Measurements from ENCODE around the gene CELF1.
"Not testable (repeated sequence)": the region's sequence is repeated elsewhere in the genome, so short reads cannot be mapped to it uniquely, and the experiment has no call there.

Gene CELF1

GRCh38 chr11:47573321-47573720, 20.4 kb upstream of the CELF1 start:
- no peak for DNase-seq (ENCODE audit: low read depth)

- no peak for DNase-seq (ENCODE audit: low read depth)
Measured at GRCh38 chr11:47572715-47573255, 19.9 kb upstream of the CELF1 start.

- no peak for DNase-seq (ENCODE audit: low read depth)
Measured at GRCh38 chr11:47571895-47572294, 19.0 kb upstream of the CELF1 start.

- DNase-seq (ENCODE audit: low read depth), result no peak
Measured at GRCh38 chr11:47571357-47571729, 18.4 kb upstream of the CELF1 start.

- DNase-seq (ENCODE audit: low read depth), result no peak
Measured at GRCh38 chr11:47570651-47571356, 17.9 kb upstream of the CELF1 start.

GRCh38 chr11:47569646-47570045, 16.7 kb upstream of the CELF1 start:
- no peak for DNase-seq (ENCODE audit: low read depth)

- DNase-seq (ENCODE audit: low read depth), result no peak
Measured at GRCh38 chr11:47566149-47566698, 13.3 kb upstream of the CELF1 start.

GRCh38 chr11:47565340-47566148, 12.6 kb upstream of the CELF1 start, which contains the start of gene PTPMT1:
TSS of gene PTPMT1 (plus strand) at chr11:47565599. CDS start at chr11:47565623, 24 bp downstream.
- DNase-seq (ENCODE audit: low read depth), result no peak

- no peak for DNase-seq (ENCODE audit: low read depth)
Measured at GRCh38 chr11:47564933-47565339, 12.0 kb upstream of the CELF1 start.

- not testable (repeated sequence) for DNase-seq (ENCODE audit: low read depth)
Measured at GRCh38 chr11:47564366-47564765, 11.4 kb upstream of the CELF1 start.

- not testable (repeated sequence) for DNase-seq (ENCODE audit: low read depth)
Measured at GRCh38 chr11:47562393-47562792, 9.5 kb upstream of the CELF1 start.

GRCh38 chr11:47560426-47560825, 7.5 kb upstream of the CELF1 start:
- no peak for DNase-seq (ENCODE audit: low read depth)

- DNase-seq (ENCODE audit: low read depth), result no peak
Measured at GRCh38 chr11:47558695-47559094, 5.8 kb upstream of the CELF1 start.

GRCh38 chr11:47557004-47557403, 4.1 kb upstream of the CELF1 start:
- not testable (repeated sequence) for DNase-seq (ENCODE audit: low read depth)

- no peak for DNase-seq (ENCODE audit: low read depth)
Measured at GRCh38 chr11:47553406-47553743, 443 bp upstream of the CELF1 start.

- DNase-seq (ENCODE audit: low read depth), result no peak
Measured at GRCh38 chr11:47552056-47552565, 821 bp downstream of the CELF1 start.

GRCh38 chr11:47551086-47551485, 1.8 kb downstream of the CELF1 start:
- no peak for DNase-seq (ENCODE audit: low read depth)

- DNase-seq (ENCODE audit: low read depth), result no peak
Measured at GRCh38 chr11:47550288-47551047, 2.5 kb downstream of the CELF1 start.

- not testable (repeated sequence) for DNase-seq (ENCODE audit: low read depth)
Measured at GRCh38 chr11:47546274-47546673, 6.7 kb downstream of the CELF1 start.

- no peak for DNase-seq (ENCODE audit: low read depth)
Measured at GRCh38 chr11:47545298-47545697, 7.6 kb downstream of the CELF1 start.

GRCh38 chr11:47541070-47541469, 11.9 kb downstream of the CELF1 start:
- DNase-seq (ENCODE audit: low read depth), result no peak

- no peak for DNase-seq (ENCODE audit: low read depth)
Measured at GRCh38 chr11:47539681-47540039, 13.3 kb downstream of the CELF1 start.

Data from stromal cell of bone marrow (primary cell).